Activated T-cell treated with anti-CD3 and anti-CD28 coated beads for 1 hour (primary cell): ENCODE data around the gene SMAD6.

Experiments used
- DNase-seq: peaks from one replicate; pipeline ENCODE4 v3.0.0-alpha.2; 2020; ENCODE audit warnings: low read depth

The SMAD6 gene

DNA sequence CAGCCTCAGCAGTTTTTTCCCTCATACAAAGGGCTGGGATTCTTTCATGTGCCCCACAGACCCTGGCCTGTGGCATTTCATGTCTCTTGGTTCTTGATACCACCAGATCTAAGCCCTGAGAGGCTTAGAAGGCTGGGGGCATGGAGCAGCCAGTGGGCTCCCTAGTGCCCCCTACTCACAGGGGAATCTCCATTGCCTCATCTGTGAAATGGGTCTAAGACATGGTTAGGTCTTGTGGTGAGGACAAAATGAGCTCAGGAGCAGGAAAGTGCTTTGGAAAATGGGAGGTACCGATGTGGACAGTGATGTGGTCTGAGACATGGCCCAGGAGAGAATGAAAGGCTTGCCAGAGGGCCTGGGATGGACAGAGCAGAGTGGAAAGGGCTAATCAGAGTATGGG lies 94.3 kb downstream of the SMAD6 start:
- DNase-seq, result no peak

- DNase-seq, result no peak
Measured at GRCh38 chr15:66797921-66798320, 95.9 kb downstream of the SMAD6 start.

DNA sequence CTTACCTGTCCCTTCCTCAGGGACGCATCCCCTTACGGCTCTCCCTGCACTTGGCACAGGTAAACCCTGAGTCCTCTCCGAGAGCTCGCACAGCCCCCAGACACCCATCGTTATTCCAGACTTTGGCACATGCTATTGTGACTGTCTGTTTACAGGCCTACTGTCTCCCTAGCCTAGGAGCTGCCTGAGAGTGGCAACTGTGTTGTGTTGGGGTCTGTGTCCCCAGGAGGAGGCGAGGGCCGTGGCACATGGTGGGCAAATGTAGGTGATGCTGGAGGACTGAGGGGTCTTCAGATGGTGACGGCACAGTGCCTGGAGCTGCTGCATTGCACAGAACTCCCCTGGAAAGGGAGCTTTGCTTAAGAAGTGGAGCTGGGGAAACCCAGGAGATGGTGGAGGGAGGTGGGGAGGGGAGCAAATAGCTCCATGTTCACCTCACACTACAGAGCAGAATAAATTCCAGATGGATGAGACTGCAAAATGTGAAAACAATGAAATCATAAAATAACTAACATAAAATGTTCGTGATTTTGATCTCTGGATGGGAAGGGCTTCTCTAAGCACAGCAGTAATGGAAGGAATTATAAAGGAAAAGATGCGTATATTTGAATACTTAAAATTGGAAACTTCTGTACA lies 96.5 kb downstream of the SMAD6 start:
- no peak for DNase-seq

- no peak for DNase-seq
Measured at GRCh38 chr15:66799242-66799641, 97.2 kb downstream of the SMAD6 start.

GRCh38 chr15:66800584-66801235 lies 98.7 kb downstream of the SMAD6 start:
- no peak for DNase-seq

GRCh38 chr15:66801266-66801665 lies 99.2 kb downstream of the SMAD6 start:
- no peak for DNase-seq

GRCh38 chr15:66802025-66803001 lies 100.3 kb downstream of the SMAD6 start:
- DNase-seq, result no peak

- no peak for DNase-seq
Measured at GRCh38 chr15:66803182-66803729, 101.2 kb downstream of the SMAD6 start.

GRCh38 chr15:66803749-66804148 lies 101.7 kb downstream of the SMAD6 start:
- DNase-seq, result no peak

DNA sequence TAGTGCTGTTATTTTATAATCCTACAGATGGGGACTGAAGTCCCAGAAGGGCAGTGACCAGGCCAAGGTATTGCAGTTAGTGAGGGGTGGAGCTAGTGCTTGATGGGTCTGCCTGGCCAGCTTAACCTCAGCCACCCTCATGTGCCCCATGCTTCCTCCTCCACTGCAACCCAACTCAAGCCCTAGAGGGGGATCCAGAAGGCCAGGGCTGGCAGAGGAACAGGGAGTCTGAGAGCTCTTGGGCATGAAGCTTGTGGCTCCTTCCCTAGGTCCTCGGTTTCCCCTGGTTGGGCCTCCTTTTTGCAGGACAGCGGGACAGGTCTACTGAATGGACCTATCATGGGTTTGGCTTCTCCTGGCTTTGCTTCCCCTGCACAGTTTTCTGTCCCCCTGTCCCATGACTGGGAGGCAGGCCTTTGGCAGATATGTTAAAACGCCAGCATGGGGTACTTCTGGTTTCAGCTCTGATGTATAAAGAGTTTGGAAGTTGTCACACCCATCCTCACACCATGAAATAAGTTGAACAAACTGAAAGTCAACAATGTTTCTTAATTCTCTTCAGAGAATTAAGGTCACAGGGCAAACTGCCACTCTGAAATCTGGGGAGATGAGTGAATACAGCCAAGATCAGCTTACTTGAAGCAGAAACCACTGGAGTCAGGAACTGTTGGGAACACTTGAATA lies 103.3 kb downstream of the SMAD6 start:
- no peak for DNase-seq

DNA sequence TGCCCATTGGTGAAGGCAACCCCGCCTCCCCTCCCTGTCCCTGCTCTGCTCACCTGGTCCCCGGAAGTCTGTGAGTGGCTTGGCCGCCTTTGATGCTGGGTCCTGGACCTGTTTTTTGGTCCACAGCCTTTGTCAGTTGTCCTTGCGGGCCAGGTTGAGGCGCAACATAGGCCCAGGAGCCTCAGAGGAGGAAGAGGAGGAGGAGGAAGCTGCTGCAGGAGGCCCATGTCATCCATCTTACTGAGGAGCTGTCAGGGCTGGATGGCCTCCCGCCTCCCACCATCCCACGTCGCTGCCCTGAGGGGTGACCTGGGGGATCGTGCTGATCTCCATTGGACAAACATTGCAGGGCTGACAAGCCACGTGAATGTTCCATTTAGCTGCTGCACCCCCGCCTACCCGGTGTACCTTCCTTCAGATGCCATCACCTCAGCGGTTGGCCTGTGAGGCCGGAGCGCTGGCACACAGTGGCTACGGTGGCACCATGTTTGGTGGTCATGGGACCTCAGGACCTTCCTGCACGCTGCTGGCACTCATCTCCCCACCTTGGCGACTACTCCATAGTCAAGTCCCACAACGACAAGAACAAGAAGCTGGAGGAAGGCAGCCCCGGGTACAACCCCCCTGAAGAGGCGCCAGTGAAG lies 106.3 kb downstream of the SMAD6 start:
- DNase-seq, result no peak

GRCh38 chr15:66809664-66810063 lies 107.6 kb downstream of the SMAD6 start:
- no peak for DNase-seq

DNA sequence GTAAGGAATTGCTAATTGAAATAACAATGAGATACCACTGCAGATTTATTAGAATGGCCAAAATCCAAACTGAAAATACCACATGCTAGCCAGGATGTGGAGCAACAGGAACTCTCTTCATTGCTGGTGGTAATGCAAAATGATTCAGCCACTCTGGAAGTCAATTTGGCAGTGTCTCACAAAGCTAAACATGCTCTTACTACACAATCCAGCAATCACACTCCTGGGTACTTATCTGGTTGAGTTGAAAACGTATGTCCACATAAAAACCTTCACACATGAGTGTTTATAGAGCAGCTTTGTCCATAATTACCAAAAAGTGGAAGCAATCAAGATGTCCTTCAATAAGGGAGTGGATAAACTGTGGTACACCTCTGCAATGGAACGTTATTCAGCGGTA lies 113.3 kb downstream of the SMAD6 start:
- no peak for DNase-seq

- no peak for DNase-seq
Measured at GRCh38 chr15:66816201-66816600, 114.2 kb downstream of the SMAD6 start.

DNA sequence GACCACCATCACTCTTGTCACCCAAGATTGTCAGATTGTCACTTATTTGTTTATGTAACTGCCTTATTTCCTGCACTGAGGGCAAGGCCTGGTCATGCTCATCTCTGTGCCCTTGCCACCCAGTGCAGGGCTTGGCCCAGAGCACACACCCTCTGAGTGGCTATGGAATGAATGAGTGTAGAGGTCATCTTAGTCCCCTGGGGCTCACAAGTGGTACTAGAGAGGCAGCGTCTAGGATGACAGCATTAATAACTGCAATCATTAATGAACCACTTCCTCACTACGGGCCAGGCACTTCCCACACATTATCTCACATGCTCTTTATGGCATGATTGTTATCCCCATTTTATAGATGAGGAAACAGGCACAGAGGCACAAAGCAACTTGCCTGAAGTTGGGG lies 117.0 kb downstream of the SMAD6 start:
- no peak for DNase-seq

GRCh38 chr15:66820481-66821176 lies 118.6 kb downstream of the SMAD6 start:
- no peak for DNase-seq

- no peak for DNase-seq
Measured at GRCh38 chr15:66821307-66821706, 119.3 kb downstream of the SMAD6 start.

- no peak for DNase-seq
Measured at GRCh38 chr15:66822114-66822513, 120.1 kb downstream of the SMAD6 start.

DNA sequence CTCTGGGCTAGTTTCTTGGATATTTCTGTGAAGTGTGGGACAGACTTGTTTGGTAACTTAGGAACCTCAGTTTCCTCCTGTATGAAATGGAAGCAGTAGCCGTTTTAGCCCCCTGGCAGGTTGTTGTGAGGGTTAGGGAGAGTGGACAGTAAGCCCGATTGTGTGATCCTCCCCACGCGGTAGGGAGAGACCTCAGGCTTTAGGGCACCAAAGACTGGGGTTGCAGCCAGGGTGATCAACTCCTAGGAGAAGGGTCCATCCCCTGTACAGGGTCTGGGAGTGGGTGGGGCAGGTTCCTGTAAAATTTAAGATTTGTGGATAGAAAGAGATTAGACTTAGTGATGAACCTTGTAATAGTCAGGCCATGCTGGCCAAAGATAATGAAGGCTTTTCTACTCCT lies 120.5 kb downstream of the SMAD6 start:
- no peak for DNase-seq

GRCh38 chr15:66823601-66824000 lies 121.6 kb downstream of the SMAD6 start:
- no peak for DNase-seq

DNA sequence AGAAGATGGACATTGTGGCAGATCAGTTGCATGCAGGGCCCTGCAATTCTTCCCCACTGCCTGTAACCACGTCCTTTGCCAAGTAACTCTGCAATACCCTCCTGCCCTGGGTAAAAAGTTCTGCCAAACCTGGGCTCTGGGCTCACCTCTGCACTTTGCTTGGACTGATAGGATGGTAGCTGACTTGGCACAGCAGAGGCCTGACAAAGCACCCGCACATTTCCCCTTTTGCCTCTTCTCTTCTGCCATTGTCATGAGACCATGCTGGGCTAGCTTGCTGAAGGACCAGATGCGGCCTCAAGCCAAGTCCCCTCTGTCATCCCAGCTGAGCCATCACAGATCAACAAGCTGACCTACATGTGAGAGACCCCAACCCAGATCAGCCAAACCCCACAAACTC lies 122.4 kb downstream of the SMAD6 start:
- no peak for DNase-seq
